GM23338 (cell line): ENCODE measurements around the gene RHBDL3.

ENCODE experiments used
- CREB1 ChIP-seq: fragments of 250-450 bp; sonication (Bioruptor Pico); IDR thresholded peaks from 2 replicates; pipeline ENCODE4 v1.5.0; 2020; ENCODE audit warnings: low read depth, mild to moderate bottlenecking, moderate library complexity
- CTCF ChIP-seq, 2 experiments: fragments of 200-600 bp in 1 of 2; sonication (generic) in 1 of 2; conservative IDR thresholded peaks; 2 replicates each; pipeline versions ENCODE4 v1.5.1 to v1.6.1; 2016 to 2017; ENCODE audit warnings: antibody characterized with exemption in 2 of 2, low read depth in 2 of 2, mild to moderate bottlenecking in 2 of 2, moderate library complexity in 1 of 2
- ETS1 ChIP-seq: IDR thresholded peaks from 2 replicates; pipeline ENCODE4 v1.6.1; 2016; ENCODE audit warnings: antibody characterized with exemption
- EZH2 ChIP-seq: fragments of 200-600 bp; sonication (generic); IDR thresholded peaks from one replicate; pipeline ENCODE4 v1.8.0; 2017; ENCODE audit warnings: antibody characterized with exemption, mild to moderate bottlenecking, low read depth; ENCODE audit not compliant: unreplicated experiment
- EZH2phosphoT487 ChIP-seq: fragments of 200-600 bp; sonication (generic); IDR thresholded peaks from one replicate; pipeline ENCODE4 v1.8.1; 2018; ENCODE audit warnings: antibody characterized with exemption; ENCODE audit not compliant: unreplicated experiment
- JUNB ChIP-seq: IDR thresholded peaks from one replicate; pipeline ENCODE4 v1.6.1; 2016; ENCODE audit warnings: antibody characterized with exemption; ENCODE audit not compliant: unreplicated experiment
- NANOG ChIP-seq: IDR thresholded peaks from 2 replicates; pipeline ENCODE4 v1.6.1; 2016; ENCODE audit warnings: antibody characterized with exemption, borderline replicate concordance
- POLR2AphosphoS5 ChIP-seq: IDR thresholded peaks from 2 replicates; pipeline ENCODE4 v1.6.1; 2016; ENCODE audit warnings: antibody characterized with exemption, low read depth
- REST ChIP-seq: IDR thresholded peaks from one replicate; pipeline ENCODE4 v1.6.1; 2018; ENCODE audit warnings: antibody characterized with exemption; ENCODE audit not compliant: unreplicated experiment
- STAT1 ChIP-seq: IDR thresholded peaks from one replicate; pipeline ENCODE4 v1.6.1; 2016; ENCODE audit warnings: antibody characterized with exemption; ENCODE audit not compliant: unreplicated experiment
- ZNF114 ChIP-seq: fragments of 250-450 bp; sonication (Bioruptor Pico); IDR thresholded peaks from 2 replicates; pipeline ENCODE4 v1.5.0; 2020; ENCODE audit warnings: mild to moderate bottlenecking, moderate library complexity
- ZNF331 ChIP-seq: fragments of 250-450 bp; sonication (Bioruptor Pico); IDR thresholded peaks from 2 replicates; pipeline ENCODE4 v1.5.0; 2020; ENCODE audit warnings: low read depth, mild to moderate bottlenecking, moderate library complexity
- ZNF462 ChIP-seq: fragments of 250-450 bp; sonication (Bioruptor Pico); IDR thresholded peaks from 2 replicates; pipeline ENCODE4 v1.5.0; 2020; ENCODE audit warnings: mild to moderate bottlenecking, moderate library complexity

- TF ChIP-seq CTCF (conservative IDR thresholded peaks at IDR 0.05; ENCODE audit: low read depth in 2 of 2), result no peak
- TF ChIP-seq POLR2AphosphoS5, result no peak
- no peak for TF ChIP-seq EZH2
- no peak for TF ChIP-seq REST
- no peak for TF ChIP-seq EZH2phosphoT487
- no peak for TF ChIP-seq CREB1
- no peak for TF ChIP-seq JUNB
- no peak for TF ChIP-seq STAT1
- no peak for TF ChIP-seq ZNF114 (CRISPR knock-in tag)
- TF ChIP-seq ETS1, result no peak
- no peak for TF ChIP-seq ZNF331 (CRISPR knock-in tag)
- no peak for TF ChIP-seq NANOG
- no peak for TF ChIP-seq ZNF462 (CRISPR knock-in tag)
Measured at GRCh38 chr17:32285306-32285705, 19.7 kb downstream of the RHBDL3 start.
